Testis (tissue), 3 donors: ENCODE measurements around the gene RTP3. TPM values are rescaled to one million over a fixed set of nuclear protein-coding genes. Genes with fewer than 3 reads are reported as not detected.

Experiments
- DNase-seq: peaks from one replicate; pipeline ENCODE4 v3.0.0-alpha.2; 2019
- H3K27ac ChIP-seq, 2 donors: fragments of 200-600 bp; sonication (generic); one replicate each; pipeline ENCODE4 v1.5.1; 2019
- H3K27me3 ChIP-seq: fragments of 200-600 bp; sonication (generic); one replicate; pipeline ENCODE4 v1.5.1; 2019
- H3K36me3 ChIP-seq: fragments of 200-600 bp; sonication (generic); one replicate; pipeline ENCODE4 v1.5.1; 2017; ENCODE audit warnings: low read depth; ENCODE audit errors: missing control alignments
- H3K4me1 ChIP-seq: fragments of 200-600 bp; sonication (generic); one replicate; pipeline ENCODE4 v1.5.1; 2019
- H3K4me3 ChIP-seq, 2 donors: fragments of 200-600 bp; sonication (generic); one replicate each; pipeline ENCODE4 v1.5.1; 2017 to 2019
- H3K9me3 ChIP-seq: fragments of 200-600 bp; sonication (generic); one replicate; pipeline ENCODE4 v1.5.1; 2017
- CTCF ChIP-seq, 3 experiments: fragments of 450-650 bp in 2 of 3; fragments of 200-600 bp in 1 of 3; sonication (generic) in 1 of 3; IDR thresholded peaks; one replicate each; pipeline ENCODE4 v1.5.1; 2016 to 2019; ENCODE audit warnings: antibody characterized with exemption in 3 of 3, mild to moderate bottlenecking in 2 of 3, moderate library complexity in 1 of 3
- POLR2A ChIP-seq: fragments of 450-650 bp; IDR thresholded peaks from one replicate; pipeline ENCODE4 v1.6.1; 2017; ENCODE audit warnings: antibody characterized with exemption, mild to moderate bottlenecking, moderate library complexity
- WGBS, 2 donors: methylation state at CpG; one replicate each; pipeline ENCODE4 v1.1.5; 2018; 5-methylcytosine and 5-hydroxymethylcytosine counted together
- intact Hi-C: fragments of 100-400 bp; cut with DNase I; formaldehyde crosslinking; loops from one replicate; pipeline ENCODE4 v1.15.1; 2023; ENCODE audit warnings: low total_unique reads
- polyA plus RNA-seq: library from polyadenylated mRNA; stranded (reverse); fragments of 350-450 nt; fragmentation: Illumina TruSeq; extraction: RNeasy Lipid Tissue Mini Kit (QIAGEN cat#74804); gene quantifications from one replicate; pipeline ENCODE4 v1.2.3, GENCODE V29; 2014; ENCODE audit warnings: low read depth, low replicate concordance; ENCODE audit not compliant: insufficient read depth
- total RNA-seq, 2 donors: library from RNA; depleted of rRNA; stranded (reverse); fragments of >200 nt; gene quantifications; one replicate each; pipeline ENCODE4 v1.2.3, GENCODE V29; 2016

The RTP3 gene
- total and polyA plus RNA-seq, 3 donors from 2014 or later, result 0.50 to 2.0 (median 1.1) TPM

DNA sequence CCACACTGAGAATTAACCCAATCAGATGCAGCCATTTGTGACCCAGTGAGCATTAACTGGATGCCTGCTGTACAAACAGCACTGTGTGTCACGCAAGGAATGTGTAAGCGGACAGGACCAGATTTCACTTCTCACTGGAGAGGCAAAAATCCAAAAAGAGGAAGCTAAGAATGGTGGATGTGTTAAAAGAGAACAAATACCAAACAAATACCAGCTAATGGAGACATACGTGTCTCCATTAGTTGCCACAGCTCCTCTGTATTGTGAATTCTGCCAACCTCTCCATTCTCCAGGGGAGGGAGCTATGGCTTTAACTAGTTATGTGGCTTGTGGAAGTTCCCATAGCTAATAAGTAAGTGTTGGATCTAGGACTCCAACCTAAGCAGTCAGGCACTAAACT is 35.7 kb upstream of the RTP3 start:
- intact Hi-C loops, result no loop called here
- H3K27me3 ChIP-seq, result no peaks in the 10 kb centered on the region
- H3K27ac ChIP-seq, result no peak overlapping the region
- whole genome bisulfite sequencing, 2 donors, result 74 to 82% methylated on average over 3 of the region's 3 CpGs
- TF ChIP-seq CTCF (IDR thresholded peaks at IDR 0.05) (no peak), POLR2A (no peak)
- DNase-seq, result no peak
- no peak overlapping the region for H3K4me3 ChIP-seq
- no peaks in the 10 kb centered on the region for H3K9me3 ChIP-seq
- peaks cover 4% of the 10 kb centered on the region for H3K4me1 ChIP-seq
- no peaks in the 10 kb centered on the region for H3K36me3 ChIP-seq

- no peak overlapping the region for H3K4me3 ChIP-seq
- intact Hi-C loops, result no loop called here
- no peaks in the 10 kb centered on the region for H3K9me3 ChIP-seq
- no peaks in the 10 kb centered on the region for H3K36me3 ChIP-seq
- H3K4me1 ChIP-seq, result peaks cover 4% of the 10 kb centered on the region
- TF ChIP-seq CTCF (IDR thresholded peaks at IDR 0.05), result no peak
- TF ChIP-seq POLR2A, result no peak
- WGBS, 2 donors, result 63 to 71% methylated on average over 3 of the region's 3 CpGs
- H3K27me3 ChIP-seq, result no peaks in the 10 kb centered on the region
- no peak overlapping the region for H3K27ac ChIP-seq
- no peak for DNase-seq
Measured at GRCh38 chr3:46462511-46462910, 35.3 kb upstream of the RTP3 start.

GRCh38 chr3:46463120-46463867 is 34.5 kb upstream of the RTP3 start:
- 68 to 74% methylated on average over 4 to 6 of the region's 6 CpGs for WGBS, 2 donors
- H3K4me1 ChIP-seq, result peaks cover 4% of the 10 kb centered on the region
- no peaks in the 10 kb centered on the region for H3K9me3 ChIP-seq
- H3K27me3 ChIP-seq, result no peaks in the 10 kb centered on the region
- no peak for TF ChIP-seq CTCF (IDR thresholded peaks at IDR 0.05)
- TF ChIP-seq POLR2A, result no peak
- intact Hi-C loops, result no loop called here
- H3K36me3 ChIP-seq, result no peaks in the 10 kb centered on the region
- DNase-seq, result no peak
- no peak overlapping the region for H3K4me3 ChIP-seq
- no peak overlapping the region for H3K27ac ChIP-seq

DNA sequence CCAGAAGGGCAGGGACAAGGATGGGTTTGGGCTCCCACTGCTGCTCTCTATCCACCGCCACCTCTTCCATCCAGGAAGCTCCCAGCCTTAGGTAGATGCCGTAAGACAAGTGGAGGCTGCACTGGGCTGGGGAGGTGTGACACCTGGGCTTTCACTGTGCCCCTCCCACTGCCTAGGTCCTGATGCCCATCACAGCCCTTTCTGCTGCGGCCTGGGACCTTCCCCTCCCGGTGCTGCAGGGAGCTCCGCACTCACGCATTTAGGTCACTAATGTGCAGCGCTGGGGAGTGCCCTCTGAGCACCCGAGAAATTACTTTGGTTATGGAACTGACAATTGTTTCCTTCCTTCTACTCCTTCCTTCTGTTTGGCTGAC is 33.9 kb upstream of the RTP3 start:
- no peak for DNase-seq
- intact Hi-C loops, result no loop called here
- 69 to 70% methylated on average over 6 to 8 of the region's 8 CpGs for WGBS, 2 donors
- Histone ChIP-seq H3K27ac (no peak overlapping the region), H3K9me3 (no peaks in the 10 kb centered on the region), H3K36me3 (no peaks in the 10 kb centered on the region), H3K27me3 (no peaks in the 10 kb centered on the region), H3K4me1 (peaks cover 4% of the 10 kb centered on the region), H3K4me3 (no peak overlapping the region)
- no peak for TF ChIP-seq CTCF (IDR thresholded peaks at IDR 0.05)
- no peak for TF ChIP-seq POLR2A
